Colonic mucosa (tissue), 4 donors: Measurements from ENCODE around the gene PHF19. TPM values are rescaled to one million over a fixed set of nuclear protein-coding genes. Genes with fewer than 3 reads are reported as not detected.

Source experiments
- DNase-seq: peaks from one replicate; pipeline ENCODE4 v3.0.0-alpha.2; 2020
- H3K27ac ChIP-seq: fragments of 200-600 bp; one replicate; pipeline ENCODE4 v1.8.0; 2021
- H3K27me3 ChIP-seq: fragments of 200-600 bp; one replicate; pipeline ENCODE4 v1.8.0; 2021
- H3K36me3 ChIP-seq: fragments of 200-600 bp; one replicate; pipeline ENCODE4 v1.8.0; 2021
- H3K4me1 ChIP-seq: fragments of 200-600 bp; one replicate; pipeline ENCODE4 v1.8.0; 2021; ENCODE audit warnings: mild to moderate bottlenecking
- H3K4me3 ChIP-seq: fragments of 200-600 bp; one replicate; pipeline ENCODE4 v1.8.0; 2021
- H3K9ac ChIP-seq, 2 donors: one replicate each; pipeline ENCODE4 v1.7.0; 2013; ENCODE audit warnings: control low read depth in 2 of 2, low read depth in 2 of 2, low read length in 2 of 2
- H3K9me3 ChIP-seq: fragments of 200-600 bp; one replicate; pipeline ENCODE4 v1.8.0; 2021
- intact Hi-C: fragments of 100-400 bp; cut with DNase I; formaldehyde crosslinking; loops from one replicate; pipeline ENCODE4 v1.14.1; 2022
- total RNA-seq, 2 donors: library from RNA; stranded (reverse); fragmentation: NEBNext Ultra II Directional in 1 of 2; extraction: Animal tissue kit (Norgen Biotek cat#: 25700) in 1 of 2; gene quantifications; one replicate each; pipeline ENCODE4 v1.2.1, GENCODE V29; 2021
- TF ChIP-seq, protein P1 (sequence below): fragments of 200-600 bp; IDR thresholded peaks from one replicate; pipeline ENCODE4 v1.8.0; 2022; ENCODE audit warnings: antibody characterized with exemption, mild to moderate bottlenecking
- donor health status: healthy.
- donor health status: DM: no; HTN: no; CAD: no.
- donor health status: DM: no; HTN: no; CAD: no.

Gene PHF19
- total RNA-seq, 2 donors from 2014 or later = 23.8 to 50.3 TPM

DNA sequence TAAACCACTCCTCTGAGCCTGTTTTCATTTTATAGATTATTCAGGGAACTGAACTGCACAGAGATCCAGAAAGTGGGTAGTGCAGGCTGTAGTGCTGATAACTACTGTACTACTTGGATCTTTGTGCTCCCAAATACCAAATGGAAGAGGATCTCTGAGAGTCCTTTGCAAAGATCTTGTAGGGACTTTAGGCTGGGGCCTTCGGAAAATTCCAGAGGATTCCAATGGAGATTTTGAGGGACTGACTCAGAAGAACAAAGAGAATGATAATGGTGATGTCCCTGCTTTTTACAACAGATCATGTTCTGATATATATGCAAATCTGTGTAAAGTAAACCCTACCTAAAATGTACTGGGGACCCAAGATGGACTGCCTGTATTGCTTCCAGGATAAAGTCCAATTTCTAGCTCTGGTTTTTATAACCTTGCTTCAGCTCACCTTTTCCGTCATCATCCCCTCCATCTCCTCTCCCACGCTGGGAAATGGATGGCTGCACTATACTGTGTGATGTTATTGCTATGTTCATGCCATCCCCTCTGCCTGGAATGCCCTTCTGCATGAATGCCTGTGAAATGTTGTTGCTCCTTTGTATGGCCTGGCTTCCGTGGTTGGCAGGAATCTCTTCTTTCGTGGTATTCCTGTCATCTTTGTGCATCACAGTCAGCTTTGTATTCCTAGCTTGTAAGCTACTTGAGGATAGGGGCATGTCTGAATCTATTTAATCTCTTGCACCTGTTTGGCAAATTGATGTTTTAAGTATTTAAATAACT is 24.6 kb downstream of the PHF19 start:
- intact Hi-C loops = no loop called here
- H3K4me3 ChIP-seq = no peak overlapping the region
- H3K36me3 ChIP-seq = no peaks in the 10 kb centered on the region
- no peak overlapping the region for H3K9ac ChIP-seq
- no peak overlapping the region for H3K27ac ChIP-seq
- no peaks in the 10 kb centered on the region for H3K27me3 ChIP-seq
- DNase-seq = no peak
- H3K9me3 ChIP-seq = no peaks in the 10 kb centered on the region
- TF ChIP-seq, protein P1, sequence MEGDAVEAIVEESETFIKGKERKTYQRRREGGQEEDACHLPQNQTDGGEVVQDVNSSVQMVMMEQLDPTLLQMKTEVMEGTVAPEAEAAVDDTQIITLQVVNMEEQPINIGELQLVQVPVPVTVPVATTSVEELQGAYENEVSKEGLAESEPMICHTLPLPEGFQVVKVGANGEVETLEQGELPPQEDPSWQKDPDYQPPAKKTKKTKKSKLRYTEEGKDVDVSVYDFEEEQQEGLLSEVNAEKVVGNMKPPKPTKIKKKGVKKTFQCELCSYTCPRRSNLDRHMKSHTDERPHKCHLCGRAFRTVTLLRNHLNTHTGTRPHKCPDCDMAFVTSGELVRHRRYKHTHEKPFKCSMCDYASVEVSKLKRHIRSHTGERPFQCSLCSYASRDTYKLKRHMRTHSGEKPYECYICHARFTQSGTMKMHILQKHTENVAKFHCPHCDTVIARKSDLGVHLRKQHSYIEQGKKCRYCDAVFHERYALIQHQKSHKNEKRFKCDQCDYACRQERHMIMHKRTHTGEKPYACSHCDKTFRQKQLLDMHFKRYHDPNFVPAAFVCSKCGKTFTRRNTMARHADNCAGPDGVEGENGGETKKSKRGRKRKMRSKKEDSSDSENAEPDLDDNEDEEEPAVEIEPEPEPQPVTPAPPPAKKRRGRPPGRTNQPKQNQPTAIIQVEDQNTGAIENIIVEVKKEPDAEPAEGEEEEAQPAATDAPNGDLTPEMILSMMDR = no peak
- no peaks in the 10 kb centered on the region for H3K4me1 ChIP-seq

DNA sequence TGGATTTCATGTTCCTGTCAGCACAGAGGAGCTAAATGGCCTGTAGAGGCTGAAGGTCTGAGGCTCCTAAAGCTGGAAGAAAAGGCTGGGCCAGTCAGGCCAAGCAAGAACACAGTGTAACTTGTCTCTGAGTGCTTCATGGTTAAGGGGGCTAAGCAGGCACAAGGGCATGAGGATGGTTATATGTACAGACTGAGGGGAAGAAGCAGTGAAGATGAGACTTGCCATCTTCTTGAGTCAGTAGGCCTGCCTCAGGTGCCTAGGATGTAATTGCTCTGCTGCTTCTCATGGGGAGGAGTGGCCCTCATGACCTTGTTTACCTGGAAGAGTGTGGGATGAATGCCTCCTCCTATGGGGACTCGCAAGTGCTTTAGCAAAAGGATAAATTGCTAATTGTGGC is 25.5 kb downstream of the PHF19 start:
- Histone ChIP-seq H3K27me3 (no peaks in the 10 kb centered on the region), H3K4me1 (no peaks in the 10 kb centered on the region), H3K36me3 (no peaks in the 10 kb centered on the region), H3K27ac (no peak overlapping the region), H3K9me3 (no peaks in the 10 kb centered on the region), H3K4me3 (no peak overlapping the region), H3K9ac (no peak overlapping the region)
- DNase-seq = no peak
- TF ChIP-seq, protein P1 = no peak
- intact Hi-C loops = no loop called here

DNA sequence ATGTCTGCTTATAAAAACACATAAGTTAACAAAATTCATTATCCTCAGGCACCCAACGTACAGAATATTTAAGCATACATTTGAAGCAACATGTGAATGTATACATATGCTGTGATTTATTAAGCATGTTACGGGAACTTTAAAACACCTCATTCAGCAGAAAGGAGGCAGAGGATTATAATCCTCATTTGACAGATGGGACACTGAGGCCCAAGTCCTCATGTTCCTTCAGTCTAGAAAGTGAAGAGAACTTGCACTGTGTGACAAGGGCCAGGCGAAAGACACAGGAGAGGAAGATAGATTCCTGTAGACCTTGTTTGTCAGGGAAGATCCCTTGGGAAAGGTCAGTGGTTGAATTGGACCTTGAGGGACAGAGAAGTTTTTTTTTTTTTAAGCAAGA is 26.7 kb downstream of the PHF19 start:
- Histone ChIP-seq H3K4me1 (no peaks in the 10 kb centered on the region), H3K36me3 (no peaks in the 10 kb centered on the region), H3K4me3 (no peak overlapping the region), H3K9me3 (no peaks in the 10 kb centered on the region), H3K27ac (no peak overlapping the region), H3K9ac (no peak overlapping the region), H3K27me3 (no peaks in the 10 kb centered on the region)
- TF ChIP-seq, protein P1 = no peak
- intact Hi-C loops = no loop called here
- no peak for DNase-seq

DNA sequence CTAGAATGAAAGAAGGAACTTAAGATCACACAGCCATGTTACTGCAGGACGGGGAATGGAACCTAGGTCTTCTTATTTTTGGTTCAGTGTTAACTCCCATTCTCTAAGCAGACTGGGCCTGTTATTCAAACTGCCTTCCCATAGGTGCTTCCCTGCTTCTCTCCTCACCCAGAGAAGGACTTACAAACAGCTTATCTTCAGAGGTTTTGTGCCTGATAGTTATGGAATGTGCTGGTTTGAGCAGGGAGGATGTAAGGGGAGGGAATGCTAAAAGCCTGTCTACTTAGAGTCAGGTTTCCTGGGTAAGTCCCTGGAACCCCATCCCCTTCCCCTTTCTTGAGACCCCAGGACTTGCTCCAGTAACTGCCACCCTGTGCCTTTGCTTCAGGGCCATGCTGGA is 30.1 kb downstream of the PHF19 start:
- no peaks in the 10 kb centered on the region for H3K36me3 ChIP-seq
- H3K27ac ChIP-seq = no peak overlapping the region
- no peaks in the 10 kb centered on the region for H3K9me3 ChIP-seq
- no peak overlapping the region for H3K9ac ChIP-seq
- intact Hi-C loops = no loop called here
- H3K4me1 ChIP-seq = peaks cover 1% of the 10 kb centered on the region
- H3K4me3 ChIP-seq = no peak overlapping the region
- TF ChIP-seq, protein P1 = no peak
- DNase-seq = no peak
- H3K27me3 ChIP-seq = no peaks in the 10 kb centered on the region

DNA sequence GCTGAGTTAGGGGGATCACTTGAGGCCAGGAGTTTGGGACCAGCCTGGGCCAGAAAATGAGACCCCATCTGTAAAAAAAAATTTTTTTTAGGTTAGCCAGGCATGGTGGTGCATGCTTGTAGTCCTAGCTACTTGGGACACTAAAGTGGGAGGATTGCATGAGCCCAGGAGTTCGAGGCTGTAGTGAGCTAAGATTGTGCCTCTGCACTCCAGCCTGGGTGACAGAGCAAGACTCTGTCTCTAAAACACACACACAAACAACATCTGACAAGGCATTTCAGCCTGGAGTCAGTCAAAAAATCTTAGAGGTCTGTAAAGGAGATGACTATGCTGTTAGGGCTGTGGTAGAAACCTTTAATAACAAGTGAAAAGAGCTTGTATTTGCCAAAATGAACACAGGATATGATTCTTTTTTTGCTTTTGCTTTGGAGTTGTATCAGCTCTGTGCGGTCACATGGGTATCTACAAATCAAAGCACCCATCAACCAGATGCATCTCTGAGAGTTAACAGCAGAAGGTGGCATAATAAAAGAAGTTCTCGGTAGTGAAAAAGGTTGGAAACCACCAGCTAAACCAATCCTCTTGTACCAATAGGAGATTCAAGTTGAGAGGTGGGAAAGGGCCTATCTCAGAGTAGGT is 30.6 kb downstream of the PHF19 start:
- no peak for DNase-seq
- Histone ChIP-seq H3K4me3 (no peak overlapping the region), H3K27me3 (no peaks in the 10 kb centered on the region), H3K9me3 (no peaks in the 10 kb centered on the region), H3K36me3 (no peaks in the 10 kb centered on the region), H3K9ac (no peak overlapping the region), H3K27ac (no peak overlapping the region), H3K4me1 (peaks cover 3% of the 10 kb centered on the region)
- TF ChIP-seq, protein P1 = no peak
- intact Hi-C loops = no loop called here
